T-helper 1 cell treated with Interleukin-12 subunit alpha and Interleukin-12 subunit beta and Interleukin-4 antibody, amounts not matched to agents 30 μg/mL and 1 μg/mL, for 36 hours (primary cell): ENCODE measurements around the gene CASR.

Experiments used
- H3K27ac Mint-ChIP-seq: one replicate; pipeline ENCODE4 v1.8.0; 2021; ENCODE audit warnings: mild to moderate bottlenecking, mixed read lengths
- H3K27me3 Mint-ChIP-seq: one replicate; pipeline ENCODE4 v1.8.0; 2021; ENCODE audit warnings: low read depth, mixed read lengths
- H3K36me3 Mint-ChIP-seq: one replicate; pipeline ENCODE4 v1.8.0; 2021; ENCODE audit warnings: low read depth, mixed read lengths
- H3K4me1 Mint-ChIP-seq: one replicate; pipeline ENCODE4 v1.8.0; 2021; ENCODE audit warnings: low read depth, mixed read lengths
- H3K4me3 Mint-ChIP-seq: one replicate; pipeline ENCODE4 v1.8.0; 2021; ENCODE audit warnings: mild to moderate bottlenecking, moderate library complexity, mixed read lengths
- H3K9me3 Mint-ChIP-seq: one replicate; pipeline ENCODE4 v1.8.0; 2021; ENCODE audit warnings: mixed read lengths

Gene CASR

GRCh38 chr3:122257644-122258364, 74.3 kb downstream of the CASR start:
- H3K9me3 Mint-ChIP-seq = no peaks in the 10 kb centered on the region
- peaks cover 3% of the 10 kb centered on the region for H3K27me3 Mint-ChIP-seq
- no peaks in the 10 kb centered on the region for H3K36me3 Mint-ChIP-seq
- H3K4me1 Mint-ChIP-seq = peaks cover 8% of the 10 kb centered on the region
- H3K4me3 Mint-ChIP-seq = no peak overlapping the region
- H3K27ac Mint-ChIP-seq = no peak overlapping the region

GRCh38 chr3:122258757-122259371, 75.4 kb downstream of the CASR start:
- H3K4me3 Mint-ChIP-seq = no peak overlapping the region
- peaks cover 8% of the 10 kb centered on the region for H3K4me1 Mint-ChIP-seq
- H3K9me3 Mint-ChIP-seq = no peaks in the 10 kb centered on the region
- H3K36me3 Mint-ChIP-seq = no peaks in the 10 kb centered on the region
- H3K27me3 Mint-ChIP-seq = peaks cover 7% of the 10 kb centered on the region
- peak overlapping the region; percentile 24 for H3K27ac Mint-ChIP-seq

- peaks cover 8% of the 10 kb centered on the region for H3K4me1 Mint-ChIP-seq
Observed at GRCh38 chr3:122260206-122260605, 76.7 kb downstream of the CASR start.

GRCh38 chr3:122263058-122263457, 79.6 kb downstream of the CASR start:
- Mint-ChIP-seq H3K36me3 (no peaks in the 10 kb centered on the region), H3K9me3 (no peaks in the 10 kb centered on the region), H3K4me3 (no peak overlapping the region), H3K27me3 (peaks cover 21% of the 10 kb centered on the region), H3K27ac (no peak overlapping the region), H3K4me1 (peaks cover 2% of the 10 kb centered on the region)

More at GRCh38 chr3:122260206-122260605, 76.7 kb downstream of the CASR start:
- Mint-ChIP-seq H3K4me3 (no peak overlapping the region), H3K27ac (no peak overlapping the region), H3K36me3 (no peaks in the 10 kb centered on the region), H3K9me3 (no peaks in the 10 kb centered on the region), H3K27me3 (peaks cover 18% of the 10 kb centered on the region)

GRCh38 chr3:122263974-122264588, 80.6 kb downstream of the CASR start:
- Mint-ChIP-seq H3K27me3 (peaks cover 21% of the 10 kb centered on the region), H3K36me3 (no peaks in the 10 kb centered on the region), H3K9me3 (no peaks in the 10 kb centered on the region), H3K4me3 (no peak overlapping the region), H3K27ac (no peak overlapping the region), H3K4me1 (no peaks in the 10 kb centered on the region)

GRCh38 chr3:122265957-122266356, 82.5 kb downstream of the CASR start:
- Mint-ChIP-seq H3K27me3 (peaks cover 21% of the 10 kb centered on the region), H3K4me3 (no peak overlapping the region), H3K9me3 (no peaks in the 10 kb centered on the region), H3K27ac (no peak overlapping the region), H3K36me3 (no peaks in the 10 kb centered on the region), H3K4me1 (peaks cover 3% of the 10 kb centered on the region)

GRCh38 chr3:122268257-122269024, 85.0 kb downstream of the CASR start:
- H3K4me1 Mint-ChIP-seq = peaks cover 28% of the 10 kb centered on the region
- no peaks in the 10 kb centered on the region for H3K9me3 Mint-ChIP-seq
- H3K27ac Mint-ChIP-seq = no peak overlapping the region
- peaks cover 14% of the 10 kb centered on the region for H3K27me3 Mint-ChIP-seq
- peaks cover 4% of the 10 kb centered on the region for H3K36me3 Mint-ChIP-seq
- no peak overlapping the region for H3K4me3 Mint-ChIP-seq

- H3K4me3 Mint-ChIP-seq = no peak overlapping the region
- H3K4me1 Mint-ChIP-seq = peaks cover 32% of the 10 kb centered on the region
- peaks cover 4% of the 10 kb centered on the region for H3K36me3 Mint-ChIP-seq
- no peaks in the 10 kb centered on the region for H3K9me3 Mint-ChIP-seq
- peaks cover 14% of the 10 kb centered on the region for H3K27me3 Mint-ChIP-seq
- H3K27ac Mint-ChIP-seq = no peak overlapping the region
Observed at GRCh38 chr3:122269045-122269444, 85.6 kb downstream of the CASR start.

- Mint-ChIP-seq H3K9me3 (no peaks in the 10 kb centered on the region), H3K36me3 (peaks cover 4% of the 10 kb centered on the region), H3K27ac (no peak overlapping the region), H3K4me1 (peaks cover 32% of the 10 kb centered on the region), H3K27me3 (no peaks in the 10 kb centered on the region), H3K4me3 (peak overlapping the region; percentile 6)
Observed at GRCh38 chr3:122271246-122271898, 87.9 kb downstream of the CASR start.

GRCh38 chr3:122272879-122273278, 89.4 kb downstream of the CASR start:
- Mint-ChIP-seq H3K4me3 (no peak overlapping the region), H3K4me1 (peaks cover 32% of the 10 kb centered on the region), H3K27ac (no peak overlapping the region), H3K9me3 (no peaks in the 10 kb centered on the region), H3K36me3 (peaks cover 4% of the 10 kb centered on the region), H3K27me3 (peaks cover 5% of the 10 kb centered on the region)

GRCh38 chr3:122273498-122273897, 90.0 kb downstream of the CASR start:
- H3K36me3 Mint-ChIP-seq = peaks cover 4% of the 10 kb centered on the region
- no peaks in the 10 kb centered on the region for H3K9me3 Mint-ChIP-seq
- H3K27ac Mint-ChIP-seq = peak overlapping the region; percentile 2
- peaks cover 32% of the 10 kb centered on the region for H3K4me1 Mint-ChIP-seq
- H3K27me3 Mint-ChIP-seq = peaks cover 5% of the 10 kb centered on the region
- no peak overlapping the region for H3K4me3 Mint-ChIP-seq

- Mint-ChIP-seq H3K36me3 (no peaks in the 10 kb centered on the region), H3K27me3 (peaks cover 13% of the 10 kb centered on the region), H3K4me1 (no peaks in the 10 kb centered on the region)
Observed at GRCh38 chr3:122281891-122282290, 98.4 kb downstream of the CASR start.

GRCh38 chr3:122283796-122284445, 100.5 kb downstream of the CASR start:
- H3K4me1 Mint-ChIP-seq = no peaks in the 10 kb centered on the region
- no peak overlapping the region for H3K4me3 Mint-ChIP-seq
- H3K36me3 Mint-ChIP-seq = no peaks in the 10 kb centered on the region
- peaks cover 18% of the 10 kb centered on the region for H3K27me3 Mint-ChIP-seq
- H3K9me3 Mint-ChIP-seq = no peaks in the 10 kb centered on the region
- no peak overlapping the region for H3K27ac Mint-ChIP-seq

More at GRCh38 chr3:122281891-122282290, 98.4 kb downstream of the CASR start:
- Mint-ChIP-seq H3K9me3 (no peaks in the 10 kb centered on the region), H3K4me3 (no peak overlapping the region), H3K27ac (no peak overlapping the region)

GRCh38 chr3:122284486-122284885, 101.0 kb downstream of the CASR start:
- Mint-ChIP-seq H3K27me3 (peaks cover 18% of the 10 kb centered on the region), H3K27ac (no peak overlapping the region), H3K36me3 (no peaks in the 10 kb centered on the region), H3K4me1 (no peaks in the 10 kb centered on the region), H3K4me3 (no peak overlapping the region), H3K9me3 (no peaks in the 10 kb centered on the region)
